Neural progenitor cell (in vitro differentiated cells): ENCODE data around the gene PACS1.

Experiments
- CTCF ChIP-seq: fragments of 200-600 bp; sonication (generic); IDR thresholded peaks from 2 replicates; pipeline ENCODE4 v1.5.1; 2017; ENCODE audit warnings: antibody characterized with exemption, mild to moderate bottlenecking
- EZH2 ChIP-seq: fragments of 200-600 bp; sonication (generic); IDR thresholded peaks from 2 replicates; pipeline ENCODE4 v1.6.1; 2017; ENCODE audit warnings: antibody characterized with exemption, mild to moderate bottlenecking, moderate library complexity
- EZH2phosphoT487 ChIP-seq: fragments of 200-600 bp; sonication (generic); IDR thresholded peaks from 2 replicates; pipeline ENCODE4 v1.6.1; 2017; ENCODE audit warnings: antibody characterized with exemption

GRCh38 chr11:66239998-66240780 lies 170.1 kb downstream of the PACS1 start:
- TF ChIP-seq CTCF (no peak), EZH2phosphoT487 (no peak), EZH2 (no peak)
